ENCODE results near the gene ZBTB7B.

The ZBTB7B gene

DNA sequence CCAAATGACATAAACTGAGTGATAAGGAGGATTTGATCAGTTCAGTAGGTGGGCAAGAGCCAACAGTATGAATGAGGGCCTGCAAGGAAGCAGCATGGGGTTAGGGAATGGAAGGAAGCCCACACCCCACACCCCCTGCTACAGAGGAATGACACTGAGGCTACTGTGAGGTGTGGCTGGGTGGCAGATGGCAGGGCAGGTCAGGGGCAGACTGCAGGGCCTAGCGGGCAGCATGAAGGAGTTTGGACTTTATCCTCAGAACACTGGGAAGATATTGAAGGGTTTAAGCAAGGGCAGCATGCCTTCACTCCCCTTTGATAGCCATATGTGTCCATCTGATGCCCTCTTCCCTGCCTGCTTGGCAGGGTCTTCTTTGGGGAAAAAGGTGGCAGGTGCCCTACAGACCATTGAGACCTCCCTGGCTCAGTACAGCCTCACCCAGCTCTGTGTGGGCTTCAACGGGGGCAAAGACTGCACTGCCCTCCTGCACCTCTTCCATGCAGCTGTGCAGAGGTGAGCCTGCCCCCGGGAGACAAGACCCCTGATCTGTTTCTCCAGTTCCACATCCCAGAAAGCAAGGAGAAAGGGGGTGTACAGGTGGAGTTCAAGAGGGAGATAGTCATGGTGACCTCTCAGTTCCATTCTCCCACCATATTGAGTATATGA, 13.3 kb upstream of the ZBTB7B start:
- DNase-seq: no peak

DNA sequence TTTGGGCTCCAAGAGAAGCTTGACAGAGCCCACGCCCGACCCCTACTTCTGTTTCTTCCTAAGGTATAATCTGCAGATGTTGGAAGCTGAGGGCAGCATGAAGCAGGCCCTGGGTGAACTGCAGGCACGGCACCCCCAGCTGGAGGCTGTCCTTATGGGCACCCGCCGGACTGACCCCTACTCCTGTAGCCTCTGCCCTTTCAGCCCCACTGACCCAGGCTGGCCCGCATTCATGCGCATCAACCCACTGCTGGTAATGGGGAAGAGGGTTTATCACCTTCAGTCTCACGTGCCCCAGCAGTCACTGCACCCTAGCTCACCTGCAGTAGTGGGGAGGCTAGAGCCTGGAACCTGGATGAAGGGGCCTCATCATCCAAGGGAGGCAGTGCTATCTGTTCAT, 12.3 kb upstream of the ZBTB7B start:
- DNase-seq: no peak

DNA sequence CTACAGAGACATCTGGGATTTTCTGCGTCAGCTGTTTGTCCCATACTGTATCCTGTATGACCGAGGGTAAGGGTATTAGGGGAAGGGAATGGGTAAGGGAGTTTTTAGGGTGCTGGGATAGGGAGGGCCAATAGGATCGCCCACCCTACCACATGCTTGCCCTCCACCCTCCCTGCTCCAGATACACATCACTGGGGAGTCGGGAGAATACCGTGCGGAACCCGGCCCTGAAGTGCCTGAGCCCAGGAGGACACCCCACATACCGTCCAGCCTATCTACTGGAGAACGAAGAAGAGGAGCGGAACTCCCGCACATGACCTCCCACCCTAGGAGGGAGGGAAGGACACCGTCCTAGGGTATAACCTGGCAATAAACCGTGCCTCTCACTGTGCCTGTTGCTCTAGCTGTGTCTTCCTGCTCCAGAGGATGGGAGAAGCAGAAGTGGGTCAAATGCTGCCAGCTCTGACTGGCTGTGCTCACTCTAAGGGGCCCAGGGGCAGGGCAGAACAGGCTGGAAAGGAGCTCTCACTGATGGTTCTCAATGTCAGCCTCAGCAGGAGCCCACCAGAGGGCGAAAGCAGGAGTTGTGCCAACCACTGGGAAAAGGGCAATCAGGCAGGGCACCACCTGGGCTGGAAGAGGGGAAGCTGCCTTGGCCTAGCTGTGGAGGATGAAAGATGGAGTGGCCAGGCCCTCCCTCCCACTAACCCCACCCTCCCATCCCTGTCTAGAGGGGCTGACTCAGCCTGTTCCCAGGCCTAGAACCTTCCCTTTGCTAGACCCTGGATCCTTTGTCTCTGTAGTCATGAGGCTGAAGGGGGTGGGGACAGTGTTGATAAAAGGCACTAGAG, 9.7 kb upstream of the ZBTB7B start:
- no peak for DNase-seq

DNA sequence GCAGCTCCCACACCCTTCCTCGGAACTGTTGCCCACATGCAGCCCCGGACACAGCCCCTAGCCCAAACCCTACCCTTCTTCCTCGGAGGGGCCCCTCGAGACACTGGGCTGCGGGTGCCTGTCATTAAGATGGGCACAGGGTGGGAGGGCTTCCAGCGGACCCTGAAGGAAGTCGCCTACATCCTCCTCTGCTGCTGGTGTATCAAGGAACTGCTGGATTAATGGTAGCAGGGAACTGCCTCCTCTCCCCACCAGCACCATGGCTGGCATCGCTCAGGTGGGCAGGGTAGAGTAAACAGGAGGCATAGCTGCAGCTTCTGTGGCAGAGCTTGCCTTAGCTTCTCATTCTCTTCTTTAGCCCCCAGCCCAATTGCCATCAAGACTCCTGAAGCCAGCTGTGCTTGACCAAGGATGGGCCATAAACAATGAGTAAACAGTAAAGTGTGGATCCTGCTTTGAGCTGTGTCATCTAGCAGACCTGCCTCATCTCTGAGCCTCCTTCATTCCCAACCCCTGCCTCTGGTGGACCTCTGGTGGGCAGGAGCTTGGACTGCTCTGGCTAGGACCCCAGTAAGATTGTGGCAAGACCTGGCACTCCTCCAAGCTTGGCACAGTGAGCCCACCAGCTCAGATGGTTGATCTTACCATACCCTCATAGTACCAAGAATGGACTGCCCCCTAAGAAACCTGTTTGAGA, 8.9 kb upstream of the ZBTB7B start, which contains the start of gene LENEP:
Gene LENEP (plus strand): TSS at position 15 of the 697 bp plus-strand sequence. CDS start 22 bp downstream, at position 37.
- DNase-seq: no peak

DNA sequence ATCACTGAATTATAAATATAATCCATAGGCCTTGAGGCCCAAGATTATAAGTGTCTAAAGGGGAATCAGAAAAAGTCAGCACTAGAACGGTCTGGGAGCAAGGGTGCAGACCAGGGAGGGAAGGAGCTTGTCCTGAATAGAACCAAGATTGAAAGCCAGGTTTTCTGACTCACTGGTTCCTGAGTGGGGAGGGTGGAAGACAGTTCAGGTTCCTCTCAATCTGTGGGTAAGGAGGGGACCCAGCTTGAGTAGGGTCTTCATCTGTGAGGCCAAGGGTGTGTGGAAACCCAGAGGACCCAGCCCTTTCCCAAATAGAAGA, 8.4 kb upstream of the ZBTB7B start:
- DNase-seq: no peak

DNA sequence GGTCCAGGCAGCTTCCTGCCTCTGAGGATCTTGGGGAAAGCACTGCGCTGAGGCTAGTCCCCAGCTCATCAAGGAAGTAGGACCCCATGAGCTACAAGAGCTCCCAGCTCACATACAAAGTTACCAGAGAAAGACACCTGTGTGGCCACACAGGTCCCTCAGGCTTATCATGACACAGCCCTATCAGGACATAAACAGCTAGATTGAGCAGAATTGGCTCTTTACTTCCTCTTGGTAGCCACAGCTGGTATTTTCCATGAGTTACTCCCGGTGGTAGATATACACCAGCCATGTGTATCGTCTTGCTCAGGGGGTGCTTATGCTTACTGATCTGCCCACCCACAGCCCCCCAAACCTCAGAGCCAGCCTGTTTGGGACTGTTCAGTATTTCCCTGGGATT, 8.0 kb upstream of the ZBTB7B start:
- no peak for DNase-seq

DNA sequence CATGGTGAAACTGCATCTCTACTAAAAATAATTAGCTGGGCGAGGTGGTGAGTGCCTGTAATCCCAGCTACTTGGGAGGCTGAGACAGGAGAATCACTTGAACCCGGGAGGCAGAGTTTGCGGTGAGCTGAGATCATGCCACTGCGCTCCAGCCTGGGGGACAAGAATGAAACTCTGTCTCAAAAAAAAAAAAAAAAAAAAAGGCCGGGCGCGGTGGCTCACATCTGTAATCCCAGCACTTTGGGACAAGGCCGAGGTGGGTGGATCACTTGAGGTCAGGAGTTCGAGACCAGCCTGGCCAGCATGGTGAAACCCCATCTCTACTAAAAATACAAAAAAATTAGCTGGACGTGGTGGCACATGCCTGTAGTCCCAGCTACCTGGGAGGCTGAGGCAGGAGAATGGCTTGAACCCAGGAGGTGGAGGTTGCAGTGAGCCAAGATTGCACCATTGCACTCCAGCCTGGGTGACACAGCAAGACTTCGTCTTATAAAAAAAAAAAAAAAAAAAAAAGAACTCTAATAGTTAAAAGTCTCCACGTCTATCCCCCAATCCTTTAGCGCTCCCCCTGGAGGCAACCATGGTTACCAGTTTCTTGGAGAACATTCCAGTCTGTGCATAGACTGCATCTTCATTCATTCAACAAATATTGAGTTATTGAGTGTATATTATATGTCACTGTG, 7.2 kb upstream of the ZBTB7B start:
- peak; percentile 20 for DNase-seq

DNA sequence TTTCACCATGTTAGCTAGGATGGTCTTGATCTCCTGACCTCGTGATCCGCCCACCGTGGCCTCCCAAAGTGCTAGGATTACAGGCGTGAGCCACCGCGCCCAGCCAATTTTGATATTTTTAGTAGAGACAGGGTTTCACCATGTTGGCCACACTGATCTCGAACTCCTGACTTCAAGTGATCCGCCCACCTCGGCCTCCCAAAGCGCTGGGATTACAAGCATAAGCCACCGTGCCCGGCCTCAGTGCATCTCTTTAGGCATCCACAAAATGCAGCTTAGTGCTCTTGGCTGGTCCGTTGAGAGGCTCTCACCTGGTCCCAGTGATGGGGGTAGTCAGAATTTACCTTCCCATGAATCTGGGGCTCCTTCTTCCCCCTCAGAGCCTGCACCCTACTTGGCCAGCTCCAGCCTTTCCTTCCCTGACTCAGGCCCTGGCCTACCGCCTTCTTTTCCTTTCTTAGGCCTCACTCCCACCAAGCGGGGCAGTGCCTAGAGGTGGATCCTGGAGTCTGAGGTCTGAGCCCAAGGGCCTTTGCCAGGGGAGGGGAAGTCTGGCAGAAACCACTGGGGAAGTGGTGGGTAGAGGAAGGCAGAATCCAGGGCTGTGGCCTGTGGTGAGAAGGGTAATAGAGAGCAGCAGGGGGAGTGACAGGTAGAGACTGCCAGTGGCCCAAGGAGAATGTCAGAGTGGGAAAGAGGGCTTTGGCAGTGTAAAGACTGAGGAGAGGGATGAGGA, 5.5 kb upstream of the ZBTB7B start:
- DNase-seq: no peak

DNA sequence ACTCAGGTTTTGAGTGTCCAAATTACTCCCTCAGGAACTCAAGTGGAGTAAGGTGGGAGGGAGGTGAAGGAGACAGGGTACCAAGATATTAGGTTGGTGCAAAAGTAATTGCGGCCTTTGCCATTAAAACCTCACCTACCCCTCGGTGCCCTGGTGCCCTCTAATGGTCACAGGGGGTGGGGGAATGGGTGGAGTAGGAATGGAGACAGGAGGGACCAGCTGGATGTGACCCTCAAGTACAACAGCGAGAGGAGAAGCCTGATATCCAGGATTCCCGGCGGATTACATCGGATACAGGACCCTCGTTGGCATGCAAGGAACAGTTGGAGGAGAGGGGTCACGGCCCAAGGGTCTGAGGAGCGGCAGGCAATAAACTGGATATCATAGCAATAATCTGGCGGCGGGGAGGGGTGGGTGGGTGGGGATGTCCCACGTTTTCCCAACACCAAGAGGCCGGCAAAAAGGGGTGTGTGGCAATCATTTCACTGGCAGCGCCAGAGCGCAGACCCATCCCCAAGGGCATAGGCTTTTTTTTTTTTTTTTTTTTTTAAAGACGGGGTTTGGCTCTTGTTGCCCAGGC, 4.3 kb upstream of the ZBTB7B start:
- no peak for DNase-seq

DNA sequence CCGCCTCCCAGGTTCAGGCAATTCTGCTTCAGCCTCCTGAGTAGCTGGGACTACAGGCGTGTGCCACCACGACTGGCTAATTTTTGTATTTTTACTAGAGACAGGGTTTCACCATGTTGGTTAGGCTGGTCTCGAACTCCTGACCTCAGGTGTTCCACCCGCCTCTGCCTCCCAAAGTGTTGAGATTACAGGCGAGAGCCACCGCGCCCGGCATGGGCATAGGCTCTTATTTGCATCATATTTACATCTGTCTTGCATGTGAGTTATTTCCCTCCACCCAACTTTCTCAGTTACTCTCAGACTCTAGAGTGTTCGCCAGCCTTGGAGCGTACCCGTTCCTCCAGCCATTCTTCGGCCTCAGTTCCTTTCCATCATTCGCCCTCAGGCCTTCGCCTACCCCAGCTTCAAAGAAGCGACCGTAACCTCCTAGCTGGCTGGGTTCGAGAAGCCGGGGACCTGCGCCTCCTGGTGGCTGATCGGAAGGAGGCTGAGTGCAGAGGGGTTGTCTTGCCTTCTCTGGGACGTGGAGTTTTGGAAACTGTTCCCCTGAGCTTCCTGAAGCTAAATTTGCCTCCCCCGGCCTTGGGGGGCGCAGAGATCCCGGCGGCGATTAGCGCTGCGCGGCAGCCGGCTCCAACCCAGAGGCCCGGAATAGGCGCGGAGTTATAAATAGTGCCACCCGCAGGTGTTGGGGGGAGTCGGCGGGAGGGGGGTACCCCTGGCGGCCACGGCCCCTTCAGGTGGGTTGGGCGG, 3.6 kb upstream of the ZBTB7B start:
- DNase-seq: no peak

DNA sequence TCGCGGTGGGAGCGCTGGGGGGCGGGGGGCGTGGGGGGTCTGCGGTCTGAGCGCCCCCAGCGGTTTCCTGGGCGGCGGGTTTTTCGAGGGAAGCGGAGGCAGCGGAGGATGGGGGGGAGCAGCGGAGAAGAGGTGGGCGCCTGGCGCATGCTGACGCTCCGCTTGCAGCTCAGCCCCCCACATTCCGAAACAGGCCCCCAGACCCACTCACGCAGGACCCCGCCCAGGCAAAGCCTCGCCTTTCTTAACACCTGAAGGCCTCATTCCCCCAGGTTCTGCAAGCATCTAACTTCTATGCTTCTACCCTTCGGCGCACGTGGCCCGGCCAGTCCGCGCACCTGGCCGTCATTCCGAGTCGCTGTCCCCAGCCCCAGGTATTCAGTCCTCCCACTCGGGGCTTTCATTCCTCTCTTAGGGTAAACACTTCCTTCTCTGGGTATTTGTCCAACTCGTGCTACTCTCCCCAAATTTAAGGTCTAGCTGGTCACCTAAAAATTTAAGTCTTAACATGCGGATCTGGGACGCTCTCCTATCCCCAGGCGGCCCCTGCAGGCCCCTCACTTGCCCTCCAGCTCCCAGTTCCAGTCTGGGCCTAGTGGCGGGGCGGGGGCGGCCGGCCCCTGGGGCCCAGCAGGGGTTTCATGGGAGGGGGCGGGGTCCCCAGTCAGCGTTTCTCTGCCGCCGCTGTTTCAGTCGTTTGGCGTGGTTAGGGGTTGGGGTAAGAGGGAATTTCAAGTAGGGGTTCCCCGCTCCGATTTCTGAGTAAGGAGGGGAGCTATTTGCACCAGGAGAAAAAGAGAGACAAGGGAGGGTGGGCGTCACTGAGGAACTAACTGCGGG, 2.8 kb upstream of the ZBTB7B start:
- no peak for DNase-seq

DNA sequence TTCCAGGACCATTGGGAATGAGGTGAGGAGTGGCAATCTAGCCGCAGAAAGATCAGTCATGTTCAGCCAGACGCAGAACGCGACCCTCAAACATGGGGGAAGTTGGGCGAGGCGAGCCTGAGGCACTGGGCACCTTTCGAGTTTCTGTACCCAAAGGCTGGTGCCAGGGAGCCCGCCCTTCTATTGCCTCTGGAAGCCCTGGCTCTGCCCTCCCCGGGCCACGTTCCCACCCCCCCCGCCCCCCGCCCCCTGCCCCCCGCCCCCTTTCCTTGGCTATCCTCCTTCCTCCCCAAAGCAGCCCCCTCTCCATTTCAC, 2.2 kb upstream of the ZBTB7B start:
- DNase-seq: no peak

DNA sequence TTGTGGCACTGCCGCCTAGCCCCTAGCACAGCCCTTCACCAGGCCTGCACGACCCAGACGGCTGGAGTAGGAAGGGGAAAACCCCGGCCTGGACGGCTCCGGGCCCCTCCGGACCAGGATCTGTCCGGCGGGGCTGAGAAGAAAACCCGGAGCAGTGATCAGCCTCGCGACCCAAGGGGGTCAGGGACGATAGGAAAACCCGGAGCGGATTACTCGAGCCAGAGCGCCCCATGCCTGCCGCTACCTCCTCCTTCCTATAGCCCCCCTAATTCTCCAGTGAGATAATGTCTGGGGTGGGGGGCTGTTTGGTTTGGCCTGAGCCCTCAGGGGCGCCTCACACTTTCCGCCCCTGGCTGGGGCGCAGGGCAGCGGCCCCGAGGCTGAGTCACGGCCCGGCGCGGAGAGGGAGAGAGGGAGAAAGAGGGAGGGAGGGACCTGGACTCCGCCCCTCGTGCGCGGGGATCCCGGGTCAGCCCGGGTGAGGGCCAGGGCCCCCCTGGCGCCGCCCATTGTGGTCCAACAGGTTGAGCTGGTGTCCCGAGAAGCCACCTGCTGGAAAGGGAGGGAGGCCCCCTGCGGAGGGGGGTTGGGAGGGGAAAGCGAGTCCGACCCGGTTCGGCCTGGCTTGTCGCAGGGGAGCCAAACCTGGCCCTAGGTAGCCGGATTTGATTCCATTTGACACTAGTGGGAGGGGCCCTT, 1.7 kb upstream of the ZBTB7B start:
- DNase-seq: peak; percentile 65

DNA sequence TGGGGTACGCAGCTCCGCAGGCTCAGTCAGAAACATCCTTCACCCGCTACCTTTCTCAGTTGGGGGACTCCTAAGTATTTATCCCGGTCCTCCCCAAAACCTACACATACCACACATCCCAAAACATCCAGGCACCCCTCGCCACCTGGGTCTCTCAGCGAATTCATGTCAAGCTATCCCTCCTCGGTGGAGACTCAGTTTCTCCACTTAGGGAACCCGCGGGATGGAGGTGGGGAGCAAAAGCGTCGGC, 1.3 kb upstream of the ZBTB7B start:
- DNase-seq: no peak

DNA sequence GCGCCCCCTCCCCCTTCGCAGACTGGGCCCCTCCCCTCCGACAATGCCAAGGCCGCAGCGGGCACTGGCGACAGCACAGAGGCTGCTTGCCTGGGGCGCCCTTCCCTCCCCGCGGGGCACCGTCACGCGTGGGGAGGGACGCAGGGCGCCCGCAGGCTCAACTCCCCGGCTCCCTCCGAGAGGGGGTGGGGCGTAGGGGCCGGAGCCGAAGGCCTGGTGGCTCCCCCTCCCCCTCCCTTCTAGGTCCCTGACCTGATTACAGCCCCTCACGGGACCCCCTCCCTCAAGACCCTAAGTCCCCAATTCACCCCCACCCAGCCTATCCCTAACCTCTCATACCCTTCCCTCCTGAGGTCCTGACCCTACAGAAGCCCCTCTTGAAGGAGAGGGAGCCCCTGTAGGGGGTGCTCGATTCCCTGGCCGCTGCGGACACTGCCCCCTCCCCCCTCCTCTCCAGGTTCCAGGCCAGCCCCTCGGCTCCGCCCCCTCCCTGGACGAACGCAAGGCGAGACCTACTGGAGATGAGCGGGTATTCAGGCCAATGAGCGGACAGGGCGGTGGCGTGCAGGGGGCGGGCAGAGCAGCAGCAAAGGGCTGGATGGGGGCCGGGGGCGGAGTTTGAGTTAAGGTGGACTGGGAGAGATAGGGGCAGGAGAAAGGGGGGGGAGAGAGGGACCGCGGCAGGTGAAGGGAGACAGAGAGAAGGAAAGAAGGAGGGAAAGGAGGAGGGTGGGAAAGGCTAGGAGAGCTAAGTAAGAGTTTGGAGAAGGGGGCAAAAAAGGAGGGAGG, 733 bp upstream of the ZBTB7B start:
- peak; percentile 97 for DNase-seq

DNA sequence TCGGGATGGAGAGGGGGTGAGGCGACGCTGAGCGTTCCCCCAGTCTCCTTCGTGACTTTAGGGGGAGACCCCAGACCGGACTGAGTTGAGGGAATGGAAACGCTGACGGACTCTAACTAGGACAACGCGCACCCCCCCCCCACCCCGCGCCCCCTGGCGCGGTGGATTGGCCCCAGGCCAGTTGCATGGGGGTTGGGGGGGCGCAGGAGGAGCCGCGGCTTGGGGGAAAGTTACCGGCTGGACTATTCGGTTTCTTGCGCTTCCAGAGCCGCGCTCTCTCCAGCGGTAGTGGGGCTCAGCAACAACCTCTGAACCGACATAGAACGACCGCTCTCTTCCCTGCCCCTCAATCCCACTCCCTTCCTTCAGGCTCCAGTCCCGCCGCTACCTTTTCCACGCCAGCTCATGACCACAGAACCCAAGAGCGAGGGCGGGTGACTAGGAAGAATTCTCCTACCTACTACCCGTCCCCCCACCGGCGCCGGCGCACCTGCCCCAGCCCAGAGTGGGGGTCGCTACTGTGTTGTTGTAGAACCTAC, 694 bp downstream of the ZBTB7B start:
- no peak for DNase-seq

DNA sequence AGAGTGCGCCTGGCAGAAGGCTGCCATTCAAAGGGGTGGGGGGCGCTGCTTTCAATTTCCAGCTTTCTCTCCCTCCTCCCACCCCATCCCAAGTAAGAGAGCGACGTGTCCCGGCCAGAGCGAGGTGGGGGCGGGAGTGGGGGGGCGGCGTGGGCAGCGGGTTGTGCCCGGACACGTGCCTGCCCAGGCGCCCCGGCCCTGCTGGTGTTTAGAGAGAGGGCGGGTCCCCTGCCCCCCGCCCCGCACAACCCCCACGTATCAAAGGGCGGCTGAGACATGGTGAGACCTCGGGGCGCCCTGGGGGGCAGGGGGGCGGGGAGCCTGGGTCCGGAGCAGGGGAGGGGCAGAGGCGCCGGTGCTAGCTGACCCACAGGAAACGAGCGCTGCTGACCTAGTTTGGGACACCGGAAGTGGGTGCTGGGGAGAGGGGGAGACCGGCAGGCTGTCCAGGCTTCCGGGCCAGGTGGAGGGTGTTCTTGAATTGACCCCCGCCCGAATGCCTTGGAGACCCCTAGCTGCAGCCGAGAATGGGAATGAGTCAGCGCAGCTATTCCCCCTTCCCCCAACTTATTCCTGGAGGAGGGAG, 1.3 kb downstream of the ZBTB7B start:
- DNase-seq: no peak

DNA sequence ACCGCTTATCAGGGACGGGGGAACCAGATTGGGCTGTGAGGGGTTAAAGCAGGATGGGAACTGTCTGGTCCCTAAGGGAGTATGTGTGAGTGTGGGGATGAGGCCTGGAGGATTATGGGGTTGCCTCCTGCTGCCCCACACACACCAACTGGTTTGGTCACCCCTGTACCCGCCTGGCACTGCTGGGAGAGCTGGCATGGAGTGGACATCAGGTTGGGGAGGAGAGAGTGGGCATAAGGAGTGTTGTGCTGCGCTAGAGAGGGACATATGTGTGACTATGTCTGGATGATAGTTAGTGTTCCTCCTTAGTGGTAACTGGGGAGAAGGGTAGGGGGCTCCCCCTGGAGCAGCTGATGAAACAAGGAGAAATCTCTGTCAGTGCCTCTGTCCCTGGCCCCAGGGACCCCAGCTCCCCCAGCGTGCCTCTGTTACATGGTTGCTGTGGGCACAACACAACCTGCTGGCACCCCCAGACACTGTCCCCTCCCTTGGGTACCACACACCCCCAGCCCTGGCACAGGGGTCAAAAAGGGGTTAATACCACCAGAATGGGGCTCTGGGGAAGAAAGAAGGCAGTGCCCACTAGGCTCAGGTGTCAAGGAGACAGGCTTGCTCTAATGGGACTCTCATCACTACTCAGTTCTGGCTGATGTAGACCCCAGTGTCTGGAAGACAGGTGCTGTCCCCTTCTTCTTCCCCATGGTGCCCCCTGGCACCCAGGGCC, 1.9 kb downstream of the ZBTB7B start:
- DNase-seq: no peak
